Esophagus squamous epithelium (tissue), 5 donors: Measurements from ENCODE around the gene PACC1. TPM values are rescaled to one million over a fixed set of nuclear protein-coding genes. Genes with fewer than 3 reads are reported as not detected.

Experiments
- DNase-seq: peaks from one replicate; lab custom pipeline; 2025; lab: John Stamatoyannopoulos, UW
- H3K27ac ChIP-seq, 4 donors: fragments of 200-600 bp; sonication (generic); one replicate each; pipeline ENCODE4 v1.5.1; 2016 to 2019; ENCODE audit warnings: mild to moderate bottlenecking in 1 of 4
- H3K27me3 ChIP-seq, 4 donors: fragments of 200-600 bp; sonication (generic); 1 replicate in 3 of 4; 2 replicates in 1 of 4; pipeline versions ENCODE4 v1.5.1 to v1.6.0; 2017 to 2021; ENCODE audit warnings: antibody characterized with exemption in 1 of 4
- H3K36me3 ChIP-seq, 3 donors: fragments of 200-600 bp; sonication (generic); one replicate each; pipeline ENCODE4 v1.5.1; 2016 to 2019
- H3K4me1 ChIP-seq, 3 donors: fragments of 200-600 bp; sonication (generic); one replicate each; pipeline ENCODE4 v1.5.1; 2017 to 2019
- H3K4me3 ChIP-seq, 4 donors: fragments of 200-600 bp; sonication (generic); 1 replicate in 3 of 4; 2 replicates in 1 of 4; pipeline ENCODE4 v1.5.1; 2016 to 2019; ENCODE audit warnings: mild to moderate bottlenecking in 2 of 4, moderate library complexity in 1 of 4
- H3K9me3 ChIP-seq, 3 donors: fragments of 200-600 bp; sonication (generic); one replicate each; pipeline ENCODE4 v1.5.1; 2016 to 2019
- POLR2A ChIP-seq, 4 donors: fragments of 450-650 bp; IDR thresholded peaks; one replicate each; pipeline ENCODE4 v1.6.1; 2017; ENCODE audit warnings: antibody characterized with exemption in 4 of 4, mild to moderate bottlenecking in 4 of 4, moderate library complexity in 3 of 4
- WGBS, 2 donors: methylation state at CpG; one replicate each; pipeline ENCODE4 v1.1.5; 2018; 5-methylcytosine and 5-hydroxymethylcytosine counted together
- intact Hi-C: fragments of 100-400 bp; cut with DNase I; formaldehyde crosslinking; loops from one replicate; pipeline ENCODE4 v1.15.0; 2022
- total RNA-seq, 4 donors: library from RNA; depleted of rRNA; stranded (reverse); fragments of >200 nt; gene quantifications; one replicate each; pipeline ENCODE4 v1.1.0, GENCODE V29; 2016
- TF ChIP-seq, protein P1 (sequence below), 6 experiments: fragments of 450-650 bp in 4 of 6; fragments of 200-600 bp in 2 of 6; sonication (generic) in 2 of 6; IDR thresholded peaks; one replicate each; pipeline ENCODE4 v1.5.1; 2016 to 2019; ENCODE audit warnings: antibody characterized with exemption in 6 of 6, mild to moderate bottlenecking in 4 of 6, moderate library complexity in 4 of 6
- donor health status: DM: yes; HTN: yes; CAD: no.

The PACC1 gene
- total RNA-seq, 4 donors from 2014 or later, result 5.0 to 7.6 (median 6.3) TPM

- Histone ChIP-seq H3K4me3 (no peak overlapping the region), H3K36me3 (peaks cover 0 to 22% (median 11%) of the 10 kb centered on the region in 3 donors), H3K27ac (peak overlapping the region in 1 of 4 donors; percentile 9), H3K9me3 (no peaks in the 10 kb centered on the region), H3K4me1 (peaks cover 0 to 15% (median 11%) of the 10 kb centered on the region in 3 donors), H3K27me3 (no peaks in the 10 kb centered on the region)
- intact Hi-C loops, result loop anchor here (5.0 to 10.0 kb wide), 2 partner anchors 83 to 386 kb away; no protein-coding TSS in a partner anchor
- no peak for TF ChIP-seq POLR2A (IDR thresholded peaks at IDR 0.05)
- TF ChIP-seq, protein P1, sequence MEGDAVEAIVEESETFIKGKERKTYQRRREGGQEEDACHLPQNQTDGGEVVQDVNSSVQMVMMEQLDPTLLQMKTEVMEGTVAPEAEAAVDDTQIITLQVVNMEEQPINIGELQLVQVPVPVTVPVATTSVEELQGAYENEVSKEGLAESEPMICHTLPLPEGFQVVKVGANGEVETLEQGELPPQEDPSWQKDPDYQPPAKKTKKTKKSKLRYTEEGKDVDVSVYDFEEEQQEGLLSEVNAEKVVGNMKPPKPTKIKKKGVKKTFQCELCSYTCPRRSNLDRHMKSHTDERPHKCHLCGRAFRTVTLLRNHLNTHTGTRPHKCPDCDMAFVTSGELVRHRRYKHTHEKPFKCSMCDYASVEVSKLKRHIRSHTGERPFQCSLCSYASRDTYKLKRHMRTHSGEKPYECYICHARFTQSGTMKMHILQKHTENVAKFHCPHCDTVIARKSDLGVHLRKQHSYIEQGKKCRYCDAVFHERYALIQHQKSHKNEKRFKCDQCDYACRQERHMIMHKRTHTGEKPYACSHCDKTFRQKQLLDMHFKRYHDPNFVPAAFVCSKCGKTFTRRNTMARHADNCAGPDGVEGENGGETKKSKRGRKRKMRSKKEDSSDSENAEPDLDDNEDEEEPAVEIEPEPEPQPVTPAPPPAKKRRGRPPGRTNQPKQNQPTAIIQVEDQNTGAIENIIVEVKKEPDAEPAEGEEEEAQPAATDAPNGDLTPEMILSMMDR (IDR thresholded peaks at IDR 0.05), result no peak
- 52 to 83% methylated on average over 2 to 4 of the region's 4 CpGs for WGBS, 2 donors
- DNase-seq, result no peak
Observed at GRCh38 chr1:212450331-212450881, 35.7 kb upstream of the PACC1 start.

DNA sequence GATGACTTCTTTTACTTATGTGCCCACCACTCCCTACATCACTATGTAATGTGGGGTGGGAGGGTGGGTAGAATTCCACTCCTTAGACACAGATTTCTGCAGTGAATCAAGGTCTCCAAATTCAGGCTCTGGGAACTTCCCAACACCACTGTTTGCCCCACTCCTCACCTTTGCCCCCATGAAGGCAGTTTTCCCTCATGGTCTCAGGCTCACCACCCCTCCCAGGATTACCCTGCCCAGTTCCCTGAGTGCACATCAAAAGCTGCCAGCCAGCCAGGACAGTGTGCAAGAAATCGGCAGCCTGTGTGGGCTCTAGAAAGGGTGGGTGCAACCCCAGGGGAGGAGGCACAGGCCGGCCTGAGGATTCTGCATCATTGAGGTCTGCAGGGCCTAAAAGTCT lies 32.8 kb upstream of the PACC1 start:
- no peak overlapping the region for H3K27ac ChIP-seq
- no peaks in the 10 kb centered on the region for H3K9me3 ChIP-seq
- DNase-seq, result no peak
- intact Hi-C loops, result no loop called here
- peaks cover 0 to 45% (median 13%) of the 10 kb centered on the region in 3 donors for H3K36me3 ChIP-seq
- peaks cover 0 to 2% (median 0%) of the 10 kb centered on the region in 3 donors for H3K4me1 ChIP-seq
- H3K27me3 ChIP-seq, result no peaks in the 10 kb centered on the region
- TF ChIP-seq, protein P1 (IDR thresholded peaks at IDR 0.05), result no peak
- no peak for TF ChIP-seq POLR2A (IDR thresholded peaks at IDR 0.05)
- WGBS, 2 donors, result 57 to 89% methylated on average over 1 of the region's 2 CpGs
- no peak overlapping the region for H3K4me3 ChIP-seq

GRCh38 chr1:212446333-212446732 lies 31.6 kb upstream of the PACC1 start:
- intact Hi-C loops, result no loop called here
- H3K36me3 ChIP-seq, result peaks cover 0 to 47% (median 13%) of the 10 kb centered on the region in 3 donors
- no peak for TF ChIP-seq POLR2A (IDR thresholded peaks at IDR 0.05)
- TF ChIP-seq, protein P1 (IDR thresholded peaks at IDR 0.05), result no peak
- no peak overlapping the region for H3K27ac ChIP-seq
- no peaks in the 10 kb centered on the region for H3K4me1 ChIP-seq
- WGBS, 2 donors, result 82 to 84% methylated on average over 8 of the region's 8 CpGs
- H3K4me3 ChIP-seq, result no peak overlapping the region
- no peaks in the 10 kb centered on the region for H3K9me3 ChIP-seq
- no peak for DNase-seq
- H3K27me3 ChIP-seq, result no peaks in the 10 kb centered on the region

DNA sequence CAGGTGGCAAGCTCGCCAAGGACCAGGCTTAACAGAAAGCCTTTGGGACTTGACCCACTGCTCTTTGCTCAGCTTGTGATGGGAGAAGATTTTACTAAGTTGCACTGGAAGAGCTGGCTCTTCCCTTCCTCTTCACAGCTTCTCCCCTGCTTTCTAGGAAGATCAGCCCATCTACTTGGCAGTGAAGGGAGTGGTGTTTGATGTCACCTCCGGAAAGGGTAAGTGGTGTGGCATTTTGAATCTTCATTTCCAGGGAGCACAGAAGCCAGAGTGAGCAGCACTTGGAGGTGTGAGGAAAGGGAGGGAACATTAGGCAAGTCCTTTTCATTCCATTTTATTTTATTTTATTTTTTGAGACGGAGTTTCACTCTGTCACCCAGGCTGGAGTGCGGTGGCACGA lies 27.7 kb upstream of the PACC1 start:
- Histone ChIP-seq H3K36me3 (peaks cover 0 to 44% (median 13%) of the 10 kb centered on the region in 3 donors), H3K27ac (no peak overlapping the region), H3K9me3 (no peaks in the 10 kb centered on the region), H3K4me1 (peaks cover 0 to 8% (median 0%) of the 10 kb centered on the region in 3 donors), H3K4me3 (no peak overlapping the region), H3K27me3 (no peaks in the 10 kb centered on the region)
- TF ChIP-seq, protein P1 (IDR thresholded peaks at IDR 0.05), result no peak
- TF ChIP-seq POLR2A (IDR thresholded peaks at IDR 0.05), result no peak
- WGBS, 2 donors, result 85 to 96% methylated on average over 5 of the region's 5 CpGs
- intact Hi-C loops, result no loop called here
- no peak for DNase-seq

DNA sequence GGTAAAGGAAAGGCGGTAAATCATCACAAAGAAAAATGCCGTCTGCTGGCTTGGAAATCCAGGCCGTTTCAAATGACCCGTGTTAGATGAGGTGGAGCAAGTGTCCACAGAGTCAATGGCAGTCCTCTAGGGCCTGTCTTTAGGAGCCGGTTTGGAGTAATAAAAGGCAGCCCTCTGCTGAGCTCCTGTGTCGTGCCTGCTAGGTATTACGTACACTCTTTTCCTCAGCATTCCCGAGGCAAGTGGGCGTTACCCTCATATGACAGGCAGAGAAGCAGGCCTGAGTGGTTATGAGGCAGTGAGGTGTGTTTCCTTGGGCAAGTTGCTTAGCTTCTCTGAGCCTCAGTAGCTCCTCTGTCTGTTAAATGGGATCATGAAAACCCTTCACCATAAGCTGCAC lies 25.7 kb upstream of the PACC1 start:
- intact Hi-C loops, result no loop called here
- Histone ChIP-seq H3K27ac (no peak overlapping the region), H3K9me3 (no peaks in the 10 kb centered on the region), H3K27me3 (no peaks in the 10 kb centered on the region), H3K4me1 (peaks cover 0 to 8% (median 0%) of the 10 kb centered on the region in 3 donors), H3K4me3 (no peak overlapping the region), H3K36me3 (peaks cover 0 to 24% (median 3%) of the 10 kb centered on the region in 3 donors)
- TF ChIP-seq, protein P1 (IDR thresholded peaks at IDR 0.05), result no peak
- TF ChIP-seq POLR2A (IDR thresholded peaks at IDR 0.05), result no peak
- DNase-seq, result no peak
- 75 to 85% methylated on average over 7 to 9 of the region's 9 CpGs for WGBS, 2 donors
